Panc1 (cell line): ENCODE data around the gene MAP2. TPM values are rescaled to one million over a fixed set of nuclear protein-coding genes. Genes with fewer than 3 reads are reported as not detected.

Experiments
- ATAC-seq: fragments of 200-7000 bp; cut with Tn5 transposase; 2 replicates; pipeline ENCODE4 v1.9.1; 2020; ENCODE audit warnings: mild to moderate bottlenecking, moderate library complexity
- BruUV-seq: library from RNA; stranded (reverse); fragments of 400-500 nt; replicated peaks from 2 replicates; lab custom pipeline; 2021; lab: Mats Ljungman, UMichigan
- CTCF ChIA-PET: fragments of 300-600 bp; sonication (Branson Sonifier 250); formaldehyde crosslinking; loops from one replicate; lab custom pipeline; 2022; ENCODE audit warnings: antibody characterized with exemption; lab: Charles Lee
- POLR2A ChIA-PET: fragments of 300-600 bp; sonication (Branson Sonifier 250); formaldehyde crosslinking; loops from one replicate; lab custom pipeline; 2022; ENCODE audit warnings: antibody characterized with exemption; lab: Charles Lee
- DNase-seq: peaks from one replicate; pipeline ENCODE4 v3.0.0-alpha.2; 2010; ENCODE audit warnings: low read depth, low spot score
- H3K27ac ChIP-seq: 2 replicates; pipeline ENCODE4 v1.5.1; 2011; ENCODE audit warnings: mild to moderate bottlenecking, low read length, inconsistent platforms
- H3K27me3 ChIP-seq: fragments of 200-500 bp; sonication (Bioruptor generic); 2 replicates; pipeline ENCODE4 v1.6.0; 2014; ENCODE audit warnings: low read length, inconsistent platforms; ENCODE audit not compliant: control insufficient read depth, insufficient read depth
- H3K36me3 ChIP-seq: fragments of 200-500 bp; sonication (Bioruptor generic); 2 replicates; pipeline ENCODE4 v1.5.1; 2014; ENCODE audit warnings: inconsistent platforms, mild to moderate bottlenecking, low read length, moderate library complexity; ENCODE audit not compliant: control insufficient read depth, insufficient read depth
- H3K4me1 ChIP-seq: 2 replicates; pipeline ENCODE4 v1.5.1; 2011; ENCODE audit warnings: inconsistent platforms, mild to moderate bottlenecking, low read length, moderate library complexity; ENCODE audit not compliant: control insufficient read depth, insufficient read depth
- H3K4me3 ChIP-seq, 2 experiments: 2 replicates each; pipeline ENCODE4 v1.5.1; 2011 to 2012; ENCODE audit warnings: low read depth in 2 of 2, low read length in 2 of 2, mild to moderate bottlenecking in 2 of 2, inconsistent platforms in 1 of 2, moderate library complexity in 1 of 2
- H3K9me3 ChIP-seq: fragments of 200-500 bp; sonication (Bioruptor generic); 2 replicates; pipeline ENCODE4 v1.5.1; 2014; ENCODE audit warnings: low read depth, mild to moderate bottlenecking, inconsistent platforms, low read length, moderate library complexity; ENCODE audit not compliant: control insufficient read depth, insufficient read depth
- CTCF ChIP-seq: fragments of 450-650 bp; IDR thresholded peaks from 2 replicates; pipeline ENCODE4 v1.5.1; 2017; ENCODE audit warnings: mild to moderate bottlenecking
- POLR2AphosphoS5 ChIP-seq: IDR thresholded peaks from 2 replicates; pipeline ENCODE4 v1.6.1; 2012; ENCODE audit warnings: mild to moderate bottlenecking, low read depth, low read length, moderate library complexity
- REST ChIP-seq, 2 experiments: IDR thresholded peaks; 2 replicates each; pipeline ENCODE4 v1.6.1; 2011 to 2012; ENCODE audit warnings: low read depth in 2 of 2, control low read depth in 1 of 2, low read length in 1 of 2, mild to moderate bottlenecking in 1 of 2, moderate library complexity in 1 of 2; ENCODE audit not compliant: insufficient read depth in 1 of 2
- SIN3A ChIP-seq: IDR thresholded peaks from 2 replicates; pipeline ENCODE4 v1.6.1; 2012; ENCODE audit warnings: low read depth, mild to moderate bottlenecking, low read length, moderate library complexity, borderline replicate concordance; ENCODE audit not compliant: insufficient read depth
- TCF7L2 ChIP-seq: IDR thresholded peaks from 2 replicates; pipeline ENCODE4 v1.6.1; 2011; ENCODE audit warnings: mild to moderate bottlenecking, low read depth, low read length, inconsistent platforms
- in situ Hi-C: cut with HindIII; loops from 2 replicates; pipeline ENCODE4 v1.10.0; 2016; ENCODE audit warnings: low sequenced_read_pairs, low pct_unique_long_range_greater_than_20kb
- intact Hi-C: fragments of 100-400 bp; cut with micrococcal nuclease; formaldehyde crosslinking; loops from one replicate; pipeline ENCODE4 v1.10.0; 2022; ENCODE audit not compliant: unreplicated experiment
- total RNA-seq: library from RNA; stranded (reverse); gene quantifications from one replicate; pipeline ENCODE4 v1.2.1, GENCODE V29; 2021; ENCODE audit not compliant: unreplicated experiment

The MAP2 gene
- total RNA-seq, 1 experiment from 2014 or later = 44.9 TPM

GRCh38 chr2:209536363-209536762 is 112.5 kb downstream of the MAP2 start:
- Histone ChIP-seq H3K4me3 (no peak overlapping the region), H3K4me1 (no peaks in the 10 kb centered on the region), H3K36me3 (no peaks in the 10 kb centered on the region), H3K27me3 (no peaks in the 10 kb centered on the region), H3K9me3 (no peaks in the 10 kb centered on the region), H3K27ac (no peak overlapping the region)
- in situ Hi-C loops (no loop called here), intact Hi-C loops (no loop called here)
- DNase-seq (no peak), ATAC-seq (no peak)
- ChIA-PET POLR2A (no interaction called here), CTCF (no interaction called here)
- no TSS peak for BruUV-seq
- TF ChIP-seq SIN3A = no peak
- TF ChIP-seq CTCF = no peak
- TF ChIP-seq TCF7L2 = no peak
- TF ChIP-seq POLR2AphosphoS5 = no peak
- no peak for TF ChIP-seq REST (IDR thresholded peaks at IDR 0.05; ENCODE audit: insufficient read depth in 1 of 2, low read depth in 2 of 2, low read length in 1 of 2)

DNA sequence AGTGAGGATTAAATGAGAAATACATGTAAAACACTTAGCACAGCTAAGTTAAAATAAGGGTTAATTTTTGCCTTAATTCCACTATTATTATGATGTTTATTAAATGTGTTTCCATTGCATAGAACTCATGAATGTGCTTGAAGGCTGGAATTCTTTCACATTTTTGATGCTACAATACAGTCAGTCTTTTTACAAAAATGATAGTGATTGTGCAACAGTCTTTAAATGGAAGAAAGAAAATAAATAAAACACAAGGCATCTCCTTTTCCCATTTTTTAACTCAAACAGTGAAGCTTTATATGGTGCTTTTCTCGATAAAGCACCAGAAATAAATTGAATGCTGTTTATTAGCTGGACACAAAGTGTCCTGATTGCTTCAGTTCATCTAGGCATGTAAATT is 123.9 kb downstream of the MAP2 start:
- ChIA-PET POLR2A (no interaction called here), CTCF (no interaction called here)
- ATAC-seq (no peak), DNase-seq (no peak)
- H3K4me3 ChIP-seq = no peak overlapping the region
- no peak overlapping the region for H3K27ac ChIP-seq
- H3K4me1 ChIP-seq = no peaks in the 10 kb centered on the region
- BruUV-seq = no TSS peak
- intact Hi-C loops (no loop called here), in situ Hi-C loops (no loop called here)
- no peaks in the 10 kb centered on the region for H3K9me3 ChIP-seq
- H3K27me3 ChIP-seq = no peaks in the 10 kb centered on the region
- no peaks in the 10 kb centered on the region for H3K36me3 ChIP-seq
- TF ChIP-seq POLR2AphosphoS5 (no peak), CTCF (no peak), TCF7L2 (no peak), SIN3A (no peak), REST (IDR thresholded peaks at IDR 0.05; ENCODE audit: insufficient read depth in 1 of 2, low read depth in 2 of 2, low read length in 1 of 2) (no peak)
